GM21619 (cell line): ENCODE measurements around the gene FLII.
A peak's percentile ranks its signal among the peaks of the same experiment; 100 is the strongest.

Experiments
- ATAC-seq: cut with Tn5 transposase; IDR thresholded peaks from one replicate; pipeline ENCODE4 v1.9.1; 2021; ENCODE audit not compliant: unreplicated experiment

The FLII gene

GRCh38 chr17:18260332-18261145 is 2.0 kb upstream of the FLII start, which contains the start of gene MIEF2:
MIEF2 (plus strand) TSS chr17:18260662; CDS start chr17:18262721, 2,059 bp downstream.
- peak; percentile 73 for ATAC-seq

GRCh38 chr17:18259621-18260331 is 1.2 kb upstream of the FLII start:
- no peak for ATAC-seq

- peak; percentile 15 for ATAC-seq
These were observed 569 bp downstream of the FLII start for GRCh38 chr17:18257982-18258355.

GRCh38 chr17:18257268-18257981 is 1.1 kb downstream of the FLII start:
- no peak for ATAC-seq

GRCh38 chr17:18256776-18257175 is 1.8 kb downstream of the FLII start:
- ATAC-seq, result no peak

- no peak for ATAC-seq
These were observed 2.2 kb downstream of the FLII start for GRCh38 chr17:18256351-18256750.

GRCh38 chr17:18254888-18255649 is 3.5 kb downstream of the FLII start:
- no peak for ATAC-seq

- no peak for ATAC-seq
These were observed 4.4 kb downstream of the FLII start for GRCh38 chr17:18253947-18254821.

- no peak for ATAC-seq
These were observed 5.2 kb downstream of the FLII start for GRCh38 chr17:18253187-18253884.

GRCh38 chr17:18252160-18252559 is 6.4 kb downstream of the FLII start:
- no peak for ATAC-seq

- ATAC-seq, result no peak
These were observed 7.3 kb downstream of the FLII start for GRCh38 chr17:18251204-18251603.

- no peak for ATAC-seq
These were observed 7.8 kb downstream of the FLII start for GRCh38 chr17:18250708-18251107.

- no peak for ATAC-seq
These were observed 8.3 kb downstream of the FLII start for GRCh38 chr17:18250259-18250658.

GRCh38 chr17:18248811-18249210 is 9.7 kb downstream of the FLII start:
- ATAC-seq, result no peak

- no peak for ATAC-seq
These were observed 10.2 kb downstream of the FLII start for GRCh38 chr17:18248300-18248731.

GRCh38 chr17:18247613-18248001 is 10.9 kb downstream of the FLII start:
- ATAC-seq, result no peak

- ATAC-seq, result no peak
These were observed 11.5 kb downstream of the FLII start for GRCh38 chr17:18246880-18247612.

GRCh38 chr17:18246109-18246725 is 12.3 kb downstream of the FLII start:
- ATAC-seq, result no peak
